HG03378 (cell line): Measurements from ENCODE around the gene POP4.

Source experiments
- ATAC-seq: cut with Tn5 transposase; IDR thresholded peaks from one replicate; pipeline ENCODE4 v1.9.1; 2021; ENCODE audit warnings: mild to moderate bottlenecking, moderate library complexity; ENCODE audit not compliant: unreplicated experiment

The POP4 gene

GRCh38 chr19:29660835-29661234, 54.8 kb downstream of the POP4 start:
- ATAC-seq: no peak

DNA sequence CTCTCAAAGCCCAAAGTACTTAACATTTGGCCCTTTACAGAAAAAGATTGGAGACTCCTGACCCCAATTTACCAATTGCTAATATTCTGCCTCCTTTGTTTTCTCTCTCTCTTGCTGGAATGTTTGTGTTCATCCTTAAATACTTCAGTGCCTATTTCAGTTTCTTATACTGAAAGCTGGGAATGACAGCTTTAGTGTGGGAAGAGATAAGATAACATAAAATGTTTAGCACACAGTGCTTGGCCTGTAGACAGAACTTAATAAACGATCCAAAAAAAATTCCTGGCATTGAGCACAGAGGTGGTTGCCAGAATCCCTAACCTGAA, 56.2 kb downstream of the POP4 start:
- ATAC-seq: no peak

DNA sequence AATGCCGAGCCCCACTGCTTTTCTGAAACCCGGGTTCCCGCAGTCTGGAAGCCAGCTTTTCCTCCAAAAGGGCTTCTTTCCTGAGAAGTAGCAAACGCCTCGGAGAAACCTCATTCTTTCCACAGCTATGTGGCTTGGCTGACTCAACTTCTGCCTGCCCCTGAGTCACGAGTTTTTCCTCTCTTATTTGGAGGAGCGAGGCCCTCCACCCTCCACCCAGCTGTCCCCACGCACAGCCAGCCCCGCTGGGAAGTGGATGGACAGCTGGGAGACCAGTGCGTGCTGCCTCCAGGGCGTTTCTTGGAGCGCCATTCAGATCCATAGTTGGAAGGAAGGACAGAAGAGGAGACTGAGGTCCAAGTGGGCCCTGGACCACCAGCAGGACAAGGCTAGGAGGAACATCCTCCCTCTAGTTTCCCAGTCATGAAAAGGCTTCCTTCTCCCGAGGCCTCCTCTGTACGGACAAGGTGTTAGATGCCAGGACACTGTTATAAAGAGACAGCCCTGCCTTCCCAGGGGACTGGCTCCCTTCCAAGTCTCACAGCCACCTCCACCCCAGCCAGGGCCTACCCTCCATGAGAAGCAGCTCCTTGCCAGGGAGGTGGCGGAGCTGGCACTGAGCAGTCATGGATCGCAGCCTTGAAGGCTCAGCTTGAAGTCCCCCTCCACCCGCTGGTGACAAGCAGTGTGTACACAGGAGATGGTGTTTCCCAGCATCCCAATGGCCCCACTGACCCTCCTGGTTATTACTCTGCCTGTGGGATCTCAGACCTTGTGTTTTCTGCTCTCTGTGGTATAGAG, 56.7 kb downstream of the POP4 start:
- no peak for ATAC-seq

- no peak for ATAC-seq
Observed at GRCh38 chr19:29663861-29664752, 58.0 kb downstream of the POP4 start.

DNA sequence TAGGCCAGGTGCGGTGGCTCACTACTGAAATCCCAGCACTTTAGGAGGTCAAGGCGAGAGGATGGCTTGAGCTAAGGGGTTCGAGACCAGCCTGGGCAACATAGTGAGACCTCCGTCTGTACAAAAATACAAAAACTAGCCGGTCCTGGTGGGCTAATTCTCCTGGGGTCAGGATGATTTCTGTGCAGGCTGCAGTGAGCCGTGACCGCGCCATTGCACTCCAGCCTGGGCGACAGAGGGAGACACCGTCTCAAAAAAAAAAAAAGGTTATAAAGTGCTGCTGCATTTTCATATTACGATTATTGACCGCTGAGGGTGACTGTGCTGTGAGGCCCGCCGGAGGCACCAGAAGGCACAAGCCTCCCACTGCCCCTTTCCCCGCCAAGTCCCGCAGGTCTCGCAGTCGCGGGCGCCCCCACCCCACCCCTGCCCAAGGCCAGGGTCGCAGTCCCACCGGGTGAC, 58.7 kb downstream of the POP4 start:
- peak; percentile 20 for ATAC-seq

- ATAC-seq: peak; percentile 50
Observed at GRCh38 chr19:29665215-29665825, 59.2 kb downstream of the POP4 start, which contains the start of gene PLEKHF1. Gene PLEKHF1 (plus strand): TSS chr19:29665461. CDS start chr19:29673840, 8,379 bp downstream.

- ATAC-seq: no peak
Observed at GRCh38 chr19:29665826-29666577, 59.9 kb downstream of the POP4 start.
